Measurements from ENCODE around the gene SESN3. TPM values are rescaled to one million over a fixed set of nuclear protein-coding genes. Genes with fewer than 3 reads are reported as not detected.
"Not testable (repeated sequence)": the region's sequence is repeated elsewhere in the genome, so short reads cannot be mapped to it uniquely, and the experiment has no call there.

Gene SESN3, protein sequence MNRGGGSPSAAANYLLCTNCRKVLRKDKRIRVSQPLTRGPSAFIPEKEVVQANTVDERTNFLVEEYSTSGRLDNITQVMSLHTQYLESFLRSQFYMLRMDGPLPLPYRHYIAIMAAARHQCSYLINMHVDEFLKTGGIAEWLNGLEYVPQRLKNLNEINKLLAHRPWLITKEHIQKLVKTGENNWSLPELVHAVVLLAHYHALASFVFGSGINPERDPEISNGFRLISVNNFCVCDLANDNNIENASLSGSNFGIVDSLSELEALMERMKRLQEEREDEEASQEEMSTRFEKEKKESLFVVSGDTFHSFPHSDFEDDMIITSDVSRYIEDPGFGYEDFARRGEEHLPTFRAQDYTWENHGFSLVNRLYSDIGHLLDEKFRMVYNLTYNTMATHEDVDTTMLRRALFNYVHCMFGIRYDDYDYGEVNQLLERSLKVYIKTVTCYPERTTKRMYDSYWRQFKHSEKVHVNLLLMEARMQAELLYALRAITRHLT
- total RNA-seq: 28.2 TPM

DNA sequence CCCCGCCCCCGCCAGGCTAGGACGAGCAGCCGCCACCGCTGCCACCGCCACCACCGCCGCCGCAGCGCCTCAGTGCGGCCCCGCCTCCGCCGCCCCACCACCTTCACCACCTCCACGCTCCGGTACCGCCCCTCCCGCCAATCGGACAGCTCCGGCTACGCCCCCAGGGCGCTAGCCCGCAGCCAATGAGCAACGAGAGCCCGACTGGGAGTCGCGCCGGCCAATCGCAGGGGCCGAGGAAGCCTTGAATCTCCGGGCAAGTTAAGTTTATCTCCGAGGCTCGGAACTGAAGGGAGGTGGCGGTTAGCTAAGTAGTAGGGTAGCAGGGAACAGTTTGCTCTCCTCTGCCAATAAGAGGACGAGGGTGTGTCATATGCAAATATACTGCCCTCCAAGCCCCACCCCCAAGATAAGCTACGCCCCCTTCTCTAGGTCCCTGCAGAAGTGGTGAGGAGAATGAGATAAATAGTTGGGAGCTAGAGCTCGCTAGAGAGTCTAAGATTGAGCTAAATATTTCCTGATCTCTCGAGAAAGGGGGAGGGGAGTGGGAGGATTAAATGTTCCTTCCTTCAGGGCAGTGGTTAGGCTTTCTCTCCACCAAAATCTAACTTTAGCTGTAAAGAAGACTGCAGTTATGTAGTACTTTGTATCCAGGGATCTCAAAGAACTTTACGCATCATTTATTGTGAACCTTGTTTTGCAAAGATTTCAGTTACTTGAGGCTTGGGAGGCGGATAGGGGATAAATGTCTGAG is at the start of gene SESN3:
Gene SESN3, minus strand, starts transcription at position 76 of the 754 bp plus-strand sequence. CDS start 342 bp downstream, outside the sequence.
- peak within 1 kb of the TSS; percentile 70 to 91 for H3K4me3 ChIP-seq
- TF ChIP-seq POLR2AphosphoS5 (IDR thresholded peaks at IDR 0.05; ENCODE audit: insufficient read depth in 1 of 2, low read depth in 1 of 2) (peak; percentile 84 to 97), POLR2A (IDR thresholded peaks at IDR 0.05) (peak; percentile 51 to 84)
- TF ChIP-seq, protein P1, sequence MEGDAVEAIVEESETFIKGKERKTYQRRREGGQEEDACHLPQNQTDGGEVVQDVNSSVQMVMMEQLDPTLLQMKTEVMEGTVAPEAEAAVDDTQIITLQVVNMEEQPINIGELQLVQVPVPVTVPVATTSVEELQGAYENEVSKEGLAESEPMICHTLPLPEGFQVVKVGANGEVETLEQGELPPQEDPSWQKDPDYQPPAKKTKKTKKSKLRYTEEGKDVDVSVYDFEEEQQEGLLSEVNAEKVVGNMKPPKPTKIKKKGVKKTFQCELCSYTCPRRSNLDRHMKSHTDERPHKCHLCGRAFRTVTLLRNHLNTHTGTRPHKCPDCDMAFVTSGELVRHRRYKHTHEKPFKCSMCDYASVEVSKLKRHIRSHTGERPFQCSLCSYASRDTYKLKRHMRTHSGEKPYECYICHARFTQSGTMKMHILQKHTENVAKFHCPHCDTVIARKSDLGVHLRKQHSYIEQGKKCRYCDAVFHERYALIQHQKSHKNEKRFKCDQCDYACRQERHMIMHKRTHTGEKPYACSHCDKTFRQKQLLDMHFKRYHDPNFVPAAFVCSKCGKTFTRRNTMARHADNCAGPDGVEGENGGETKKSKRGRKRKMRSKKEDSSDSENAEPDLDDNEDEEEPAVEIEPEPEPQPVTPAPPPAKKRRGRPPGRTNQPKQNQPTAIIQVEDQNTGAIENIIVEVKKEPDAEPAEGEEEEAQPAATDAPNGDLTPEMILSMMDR (IDR thresholded peaks at IDR 0.05): no peak
- intact Hi-C loops (cut with DNase I): no loop called here
- H3K27ac ChIP-seq: peak within 1 kb of the TSS; percentile 99
- no peaks in the 10 kb centered on the region for H3K27me3 ChIP-seq
- DNase-seq (ENCODE audit: extremely low spot score in 2 of 2): peak; percentile 99 to 100
- H3K9me3 ChIP-seq: no peaks in the 10 kb centered on the region
- H3K36me3 ChIP-seq: no peaks in the 10 kb centered on the region
- H3K4me1 ChIP-seq: peaks cover 21% of the 10 kb centered on the region

DNA sequence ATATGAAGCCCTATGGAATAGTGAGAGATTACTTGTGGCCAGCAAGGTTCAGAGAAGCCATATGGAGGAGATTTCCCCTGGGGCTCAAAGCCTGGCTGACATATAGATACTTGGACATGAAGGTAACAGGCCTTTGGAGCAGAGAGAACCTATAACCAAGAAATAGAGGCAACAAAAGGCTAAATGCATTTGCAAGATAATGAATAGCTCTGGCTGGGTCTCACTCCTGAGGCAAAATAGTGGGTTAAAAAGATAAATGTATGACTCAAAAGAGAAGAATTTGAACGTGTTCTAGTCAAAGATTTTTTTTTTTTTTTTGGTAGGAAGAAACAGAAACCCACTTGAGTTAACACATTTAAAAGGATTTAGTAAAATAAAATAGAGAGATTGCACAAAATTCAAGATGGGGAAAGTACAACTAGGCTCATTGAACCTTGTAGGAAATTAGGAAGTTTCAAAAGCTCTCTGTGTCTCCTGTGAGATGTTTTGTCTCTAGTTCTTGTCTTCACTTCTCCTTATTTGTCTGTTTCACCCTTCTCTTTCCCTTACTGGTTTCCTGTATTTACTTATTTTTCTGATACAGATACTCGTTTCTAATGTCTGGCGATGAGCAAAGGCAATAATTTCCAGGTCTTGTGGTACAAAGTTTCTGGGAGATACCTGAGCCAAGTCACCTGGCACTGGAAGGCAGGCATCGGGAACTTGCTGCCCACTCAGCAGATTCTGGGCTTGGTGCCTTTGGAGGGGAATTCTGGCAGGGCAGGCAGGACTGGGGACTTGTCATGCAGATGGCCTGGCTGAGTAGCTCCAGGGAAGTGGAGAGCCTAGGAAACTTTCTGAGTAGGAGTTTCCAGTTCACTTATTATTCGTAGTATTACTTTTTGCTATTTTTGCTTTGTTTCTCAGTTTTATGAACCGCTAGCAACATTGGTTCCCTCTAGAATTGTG is 49.2 kb upstream of the SESN3 start:
- Histone ChIP-seq H3K4me3 (no peak overlapping the region), H3K27ac (no peak overlapping the region), H3K27me3 (no peaks in the 10 kb centered on the region), H3K4me1 (no peaks in the 10 kb centered on the region), H3K36me3 (no peaks in the 10 kb centered on the region), H3K9me3 (no peaks in the 10 kb centered on the region)
- TF ChIP-seq POLR2AphosphoS5 (IDR thresholded peaks at IDR 0.05; ENCODE audit: insufficient read depth in 1 of 2, low read depth in 1 of 2) (no peak), POLR2A (IDR thresholded peaks at IDR 0.05) (no peak)
- TF ChIP-seq, protein P1 (IDR thresholded peaks at IDR 0.05): no peak
- intact Hi-C loops (cut with DNase I): no loop called here
- DNase-seq (ENCODE audit: extremely low spot score in 2 of 2): no peak

DNA sequence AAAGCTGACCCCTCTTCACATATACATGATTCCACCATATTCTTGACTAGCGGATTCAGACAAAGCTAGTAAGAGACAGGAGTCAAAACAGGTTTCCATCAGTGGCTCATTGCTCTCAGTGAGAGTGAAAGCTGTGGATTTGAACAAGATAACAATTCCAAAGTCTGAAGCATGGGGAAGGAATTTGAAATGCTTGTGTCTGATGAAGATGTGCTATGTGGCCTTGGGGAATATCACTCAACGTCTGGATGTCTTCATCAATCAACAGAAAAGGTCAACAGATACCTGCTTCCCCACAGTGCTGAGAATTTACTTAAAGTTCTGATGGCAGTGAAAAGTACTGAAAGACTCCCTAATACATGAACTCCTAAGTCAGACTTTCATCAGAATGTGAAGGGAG is 46.9 kb upstream of the SESN3 start:
- TF ChIP-seq, protein P1 (IDR thresholded peaks at IDR 0.05): no peak
- TF ChIP-seq POLR2AphosphoS5 (IDR thresholded peaks at IDR 0.05; ENCODE audit: insufficient read depth in 1 of 2, low read depth in 1 of 2): no peak
- TF ChIP-seq POLR2A (IDR thresholded peaks at IDR 0.05): no peak
- H3K9me3 ChIP-seq: no peaks in the 10 kb centered on the region
- H3K4me3 ChIP-seq: no peak overlapping the region
- no peak overlapping the region for H3K27ac ChIP-seq
- no peaks in the 10 kb centered on the region for H3K27me3 ChIP-seq
- intact Hi-C loops (cut with DNase I): no loop called here
- no peaks in the 10 kb centered on the region for H3K36me3 ChIP-seq
- no peak for DNase-seq (ENCODE audit: extremely low spot score in 2 of 2)
- no peaks in the 10 kb centered on the region for H3K4me1 ChIP-seq

DNA sequence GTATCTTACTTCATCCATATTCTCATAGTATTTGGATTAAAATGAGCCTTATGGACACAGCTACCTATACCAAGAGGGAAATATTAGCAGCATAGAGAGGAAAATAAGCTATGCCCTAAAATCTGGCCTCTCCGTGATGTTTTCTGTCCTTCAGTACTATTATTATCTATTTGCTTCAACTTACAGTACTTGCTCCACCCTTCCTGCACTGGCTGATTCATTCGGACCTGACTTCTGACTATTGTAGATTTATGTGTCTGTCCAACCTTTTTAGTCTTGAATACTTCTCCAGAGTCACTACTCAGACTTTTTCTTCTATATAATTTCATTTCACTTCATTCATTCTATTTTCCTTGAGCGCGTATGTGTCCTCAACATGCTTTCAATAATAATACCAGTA is 45.1 kb upstream of the SESN3 start:
- no peak for DNase-seq (ENCODE audit: extremely low spot score in 2 of 2)
- no peaks in the 10 kb centered on the region for H3K27me3 ChIP-seq
- no peak overlapping the region for H3K27ac ChIP-seq
- no peak for TF ChIP-seq POLR2A (IDR thresholded peaks at IDR 0.05)
- TF ChIP-seq, protein P1 (IDR thresholded peaks at IDR 0.05): no peak
- TF ChIP-seq POLR2AphosphoS5 (IDR thresholded peaks at IDR 0.05; ENCODE audit: insufficient read depth in 1 of 2, low read depth in 1 of 2): no peak
- H3K4me3 ChIP-seq: no peak overlapping the region
- no peaks in the 10 kb centered on the region for H3K4me1 ChIP-seq
- intact Hi-C loops (cut with DNase I): no loop called here
- H3K9me3 ChIP-seq: no peaks in the 10 kb centered on the region
- no peaks in the 10 kb centered on the region for H3K36me3 ChIP-seq

DNA sequence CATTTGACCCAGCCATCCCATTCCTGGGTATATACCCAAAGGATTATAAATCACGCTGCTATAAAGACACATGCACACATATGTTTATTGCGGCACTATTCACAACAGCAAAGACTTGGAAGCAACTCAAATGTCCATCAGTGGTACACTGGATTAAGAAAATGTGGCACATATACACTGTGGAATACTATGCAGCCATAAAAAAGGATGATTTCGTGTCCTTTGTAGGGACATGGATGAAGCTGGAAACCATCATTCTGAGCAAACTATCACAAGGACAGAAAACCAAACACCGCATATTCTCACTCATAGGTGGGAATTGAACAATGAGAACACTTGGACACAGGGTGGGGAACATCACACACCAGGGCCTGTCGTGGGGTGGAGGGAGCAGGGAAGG is 42.6 kb upstream of the SESN3 start:
- H3K36me3 ChIP-seq; H3K4me3 ChIP-seq; intact Hi-C loops (cut with DNase I); DNase-seq (ENCODE audit: extremely low spot score in 2 of 2); H3K4me1 ChIP-seq; H3K27ac ChIP-seq; H3K9me3 ChIP-seq; H3K27me3 ChIP-seq: not testable (repeated sequence)

Measured in vagina (tissue), 2 donors.